ENCODE results near the gene MZT2B.

GRCh38 chr2:130160131-130160530, 21.9 kb upstream of the MZT2B start:
- no peak for TF ChIP-seq CTCF (conservative IDR thresholded peaks at IDR 0.05; ENCODE audit: low read depth in 2 of 2)
- no peak for TF ChIP-seq EZH2phosphoT487 (IDR thresholded peaks at IDR 0.05; ENCODE audit: unreplicated experiment)
- TF ChIP-seq EZH2 (IDR thresholded peaks at IDR 0.05; ENCODE audit: low read depth, unreplicated experiment): no peak
- no peak for TF ChIP-seq POLR2AphosphoS5 (IDR thresholded peaks at IDR 0.05; ENCODE audit: low read depth)
- TF ChIP-seq CREB1 (CRISPR knock-in tag; IDR thresholded peaks at IDR 0.05; ENCODE audit: low read depth): no peak
- TF ChIP-seq, protein P1, sequence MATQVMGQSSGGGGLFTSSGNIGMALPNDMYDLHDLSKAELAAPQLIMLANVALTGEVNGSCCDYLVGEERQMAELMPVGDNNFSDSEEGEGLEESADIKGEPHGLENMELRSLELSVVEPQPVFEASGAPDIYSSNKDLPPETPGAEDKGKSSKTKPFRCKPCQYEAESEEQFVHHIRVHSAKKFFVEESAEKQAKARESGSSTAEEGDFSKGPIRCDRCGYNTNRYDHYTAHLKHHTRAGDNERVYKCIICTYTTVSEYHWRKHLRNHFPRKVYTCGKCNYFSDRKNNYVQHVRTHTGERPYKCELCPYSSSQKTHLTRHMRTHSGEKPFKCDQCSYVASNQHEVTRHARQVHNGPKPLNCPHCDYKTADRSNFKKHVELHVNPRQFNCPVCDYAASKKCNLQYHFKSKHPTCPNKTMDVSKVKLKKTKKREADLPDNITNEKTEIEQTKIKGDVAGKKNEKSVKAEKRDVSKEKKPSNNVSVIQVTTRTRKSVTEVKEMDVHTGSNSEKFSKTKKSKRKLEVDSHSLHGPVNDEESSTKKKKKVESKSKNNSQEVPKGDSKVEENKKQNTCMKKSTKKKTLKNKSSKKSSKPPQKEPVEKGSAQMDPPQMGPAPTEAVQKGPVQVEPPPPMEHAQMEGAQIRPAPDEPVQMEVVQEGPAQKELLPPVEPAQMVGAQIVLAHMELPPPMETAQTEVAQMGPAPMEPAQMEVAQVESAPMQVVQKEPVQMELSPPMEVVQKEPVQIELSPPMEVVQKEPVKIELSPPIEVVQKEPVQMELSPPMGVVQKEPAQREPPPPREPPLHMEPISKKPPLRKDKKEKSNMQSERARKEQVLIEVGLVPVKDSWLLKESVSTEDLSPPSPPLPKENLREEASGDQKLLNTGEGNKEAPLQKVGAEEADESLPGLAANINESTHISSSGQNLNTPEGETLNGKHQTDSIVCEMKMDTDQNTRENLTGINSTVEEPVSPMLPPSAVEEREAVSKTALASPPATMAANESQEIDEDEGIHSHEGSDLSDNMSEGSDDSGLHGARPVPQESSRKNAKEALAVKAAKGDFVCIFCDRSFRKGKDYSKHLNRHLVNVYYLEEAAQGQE (IDR thresholded peaks at IDR 0.05; ENCODE audit: unreplicated experiment): no peak

Data from GM23338 (cell line).